Vagina (tissue), 2 donors: Measurements from ENCODE around the gene PODN.

Source experiments
- POLR2A ChIP-seq, 2 donors: fragments of 450-650 bp; IDR thresholded peaks; one replicate each; pipeline ENCODE4 v1.6.1; 2017; ENCODE audit warnings: antibody characterized with exemption in 2 of 2, mild to moderate bottlenecking in 2 of 2, moderate library complexity in 2 of 2
- POLR2AphosphoS5 ChIP-seq, 2 donors: sonication (generic); formaldehyde crosslinking; IDR thresholded peaks; one replicate each; pipeline ENCODE4 v1.9.0; 2017; ENCODE audit warnings: antibody characterized with exemption in 2 of 2, mild to moderate bottlenecking in 2 of 2, low read depth in 1 of 2; ENCODE audit not compliant: insufficient read depth in 1 of 2
- TF ChIP-seq, protein P1 (sequence below), 3 experiments: fragments of 450-650 bp in 2 of 3; fragments of 200-600 bp in 1 of 3; sonication (generic) in 1 of 3; IDR thresholded peaks; one replicate each; pipeline ENCODE4 v1.5.1; 2017 to 2019; ENCODE audit warnings: antibody characterized with exemption in 3 of 3, mild to moderate bottlenecking in 2 of 3, moderate library complexity in 2 of 3

- TF ChIP-seq POLR2A (IDR thresholded peaks at IDR 0.05) (no peak), POLR2AphosphoS5 (IDR thresholded peaks at IDR 0.05; ENCODE audit: insufficient read depth in 1 of 2, low read depth in 1 of 2) (no peak)
- TF ChIP-seq, protein P1, sequence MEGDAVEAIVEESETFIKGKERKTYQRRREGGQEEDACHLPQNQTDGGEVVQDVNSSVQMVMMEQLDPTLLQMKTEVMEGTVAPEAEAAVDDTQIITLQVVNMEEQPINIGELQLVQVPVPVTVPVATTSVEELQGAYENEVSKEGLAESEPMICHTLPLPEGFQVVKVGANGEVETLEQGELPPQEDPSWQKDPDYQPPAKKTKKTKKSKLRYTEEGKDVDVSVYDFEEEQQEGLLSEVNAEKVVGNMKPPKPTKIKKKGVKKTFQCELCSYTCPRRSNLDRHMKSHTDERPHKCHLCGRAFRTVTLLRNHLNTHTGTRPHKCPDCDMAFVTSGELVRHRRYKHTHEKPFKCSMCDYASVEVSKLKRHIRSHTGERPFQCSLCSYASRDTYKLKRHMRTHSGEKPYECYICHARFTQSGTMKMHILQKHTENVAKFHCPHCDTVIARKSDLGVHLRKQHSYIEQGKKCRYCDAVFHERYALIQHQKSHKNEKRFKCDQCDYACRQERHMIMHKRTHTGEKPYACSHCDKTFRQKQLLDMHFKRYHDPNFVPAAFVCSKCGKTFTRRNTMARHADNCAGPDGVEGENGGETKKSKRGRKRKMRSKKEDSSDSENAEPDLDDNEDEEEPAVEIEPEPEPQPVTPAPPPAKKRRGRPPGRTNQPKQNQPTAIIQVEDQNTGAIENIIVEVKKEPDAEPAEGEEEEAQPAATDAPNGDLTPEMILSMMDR (IDR thresholded peaks at IDR 0.05) = no peak
Measured at GRCh38 chr1:53020588-53020987, 41.4 kb upstream of the PODN start.
